Hepatocyte (in vitro differentiated cells): ENCODE measurements around the gene RHOF.

Experiments used
- CTCF ChIP-seq: fragments of 200-600 bp; sonication (generic); IDR thresholded peaks from 2 replicates; pipeline ENCODE4 v1.5.1; 2016; ENCODE audit warnings: antibody characterized with exemption, mild to moderate bottlenecking; ENCODE audit not compliant: poor library complexity
- EZH2phosphoT487 ChIP-seq: fragments of 200-600 bp; sonication (generic); IDR thresholded peaks from one replicate; pipeline ENCODE4 v1.6.1; 2018; ENCODE audit warnings: antibody characterized with exemption, mild to moderate bottlenecking, low read depth, moderate library complexity; ENCODE audit not compliant: unreplicated experiment, severe bottlenecking

GRCh38 chr12:121741743-121742142 lies 51.7 kb downstream of the RHOF start:
- no peak for TF ChIP-seq CTCF
- TF ChIP-seq EZH2phosphoT487, result no peak
